GM18526 (cell line): ENCODE measurements around the gene SRCIN1.

Experiments
- POLR2A ChIP-seq: IDR thresholded peaks from 3 replicates; pipeline ENCODE4 v1.6.1; 2011; ENCODE audit not compliant: insufficient read length; ENCODE audit errors: extremely low read depth

The SRCIN1 gene

GRCh38 chr17:38572669-38573365, 32.9 kb downstream of the SRCIN1 start:
- TF ChIP-seq POLR2A = no peak

- no peak for TF ChIP-seq POLR2A
Observed at GRCh38 chr17:38571833-38572668, 33.7 kb downstream of the SRCIN1 start.

- no peak for TF ChIP-seq POLR2A
Observed at GRCh38 chr17:38569701-38570512, 35.8 kb downstream of the SRCIN1 start.

- no peak for TF ChIP-seq POLR2A
Observed at GRCh38 chr17:38568845-38569510, 36.8 kb downstream of the SRCIN1 start.

GRCh38 chr17:38568274-38568673, 37.5 kb downstream of the SRCIN1 start:
- no peak for TF ChIP-seq POLR2A

GRCh38 chr17:38567350-38567749, 38.4 kb downstream of the SRCIN1 start:
- TF ChIP-seq POLR2A = no peak

GRCh38 chr17:38566666-38567031, 39.1 kb downstream of the SRCIN1 start:
- TF ChIP-seq POLR2A = no peak

- TF ChIP-seq POLR2A = no peak
Observed at GRCh38 chr17:38565853-38566665, 39.7 kb downstream of the SRCIN1 start.

GRCh38 chr17:38564869-38565268, 40.9 kb downstream of the SRCIN1 start:
- TF ChIP-seq POLR2A = no peak

- no peak for TF ChIP-seq POLR2A
Observed at GRCh38 chr17:38564254-38564837, 41.4 kb downstream of the SRCIN1 start.

- TF ChIP-seq POLR2A = no peak
Observed at GRCh38 chr17:38563362-38564253, 42.1 kb downstream of the SRCIN1 start.

- no peak for TF ChIP-seq POLR2A
Observed at GRCh38 chr17:38562903-38563302, 42.8 kb downstream of the SRCIN1 start.

GRCh38 chr17:38562215-38562569, 43.6 kb downstream of the SRCIN1 start:
- no peak for TF ChIP-seq POLR2A
